Skin epidermis (tissue), 12 donors: Measurements from ENCODE around the gene CEP97.
"Not testable (repeated sequence)": the region's sequence is repeated elsewhere in the genome, so short reads cannot be mapped to it uniquely, and the experiment has no call there.

ENCODE experiments used
- H3K27ac ChIP-seq, 21 experiments: fragments of 200-600 bp; sonication (generic) in 11 of 21; one replicate each; pipeline ENCODE4 v1.5.0; 2020; ENCODE audit warnings: mild to moderate bottlenecking in 3 of 21, inconsistent platforms in 2 of 21, moderate library complexity in 2 of 21
- H3K4me3 ChIP-seq, 7 experiments: fragments of 200-600 bp; sonication (generic) in 2 of 7; one replicate each; pipeline ENCODE4 v1.5.0; 2020; ENCODE audit warnings: inconsistent platforms in 2 of 7, mild to moderate bottlenecking in 2 of 7, moderate library complexity in 1 of 7

CEP97 gene

GRCh38 chr3:101745934-101746333 is 21.5 kb downstream of the CEP97 start:
- not testable (repeated sequence) for H3K27ac ChIP-seq, H3K4me3 ChIP-seq

DNA sequence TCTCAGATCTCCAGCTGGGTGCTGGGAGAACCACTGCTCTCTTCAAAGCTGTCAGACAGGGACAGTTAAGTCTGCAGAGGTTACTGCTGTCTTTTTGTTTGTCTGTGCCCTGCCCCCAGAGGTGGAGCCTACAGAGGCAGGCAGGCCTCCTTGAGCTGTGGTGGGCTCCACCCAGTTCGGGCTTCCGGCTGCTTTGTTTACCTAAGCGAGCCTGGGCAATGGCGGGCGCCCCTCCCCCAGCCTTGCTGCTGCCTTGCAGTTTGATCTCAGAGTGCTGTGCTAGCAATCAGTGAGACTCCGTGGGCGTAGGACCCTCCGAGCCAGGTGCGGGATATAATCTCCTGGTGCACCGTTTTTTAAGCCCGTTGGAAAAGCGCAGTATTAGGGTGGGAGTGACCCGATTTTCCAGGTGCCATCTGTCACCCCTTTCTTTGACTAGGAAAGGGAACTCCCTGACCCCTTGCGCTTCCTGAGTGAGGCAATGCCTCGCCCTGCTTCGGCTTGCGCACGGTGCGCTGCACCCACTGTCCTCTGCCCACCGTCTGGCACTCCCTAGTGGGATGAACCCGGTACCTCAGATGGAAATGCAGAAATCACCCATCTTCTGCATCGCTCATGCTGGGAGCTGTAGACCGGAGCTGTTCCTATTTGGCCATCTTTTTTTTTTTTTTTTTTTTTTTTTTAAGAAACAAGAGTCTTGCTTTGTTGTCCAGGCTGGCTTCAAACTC is 29.1 kb downstream of the CEP97 start:
- H3K27ac ChIP-seq, H3K4me3 ChIP-seq: not testable (repeated sequence)

- no peak overlapping the region for H3K4me3 ChIP-seq
- H3K27ac ChIP-seq = no peak overlapping the region
Observed at GRCh38 chr3:101758224-101758623, 33.8 kb downstream of the CEP97 start.

GRCh38 chr3:101762041-101762646 is 37.7 kb downstream of the CEP97 start:
- Histone ChIP-seq H3K27ac (no peak overlapping the region), H3K4me3 (no peak overlapping the region)

DNA sequence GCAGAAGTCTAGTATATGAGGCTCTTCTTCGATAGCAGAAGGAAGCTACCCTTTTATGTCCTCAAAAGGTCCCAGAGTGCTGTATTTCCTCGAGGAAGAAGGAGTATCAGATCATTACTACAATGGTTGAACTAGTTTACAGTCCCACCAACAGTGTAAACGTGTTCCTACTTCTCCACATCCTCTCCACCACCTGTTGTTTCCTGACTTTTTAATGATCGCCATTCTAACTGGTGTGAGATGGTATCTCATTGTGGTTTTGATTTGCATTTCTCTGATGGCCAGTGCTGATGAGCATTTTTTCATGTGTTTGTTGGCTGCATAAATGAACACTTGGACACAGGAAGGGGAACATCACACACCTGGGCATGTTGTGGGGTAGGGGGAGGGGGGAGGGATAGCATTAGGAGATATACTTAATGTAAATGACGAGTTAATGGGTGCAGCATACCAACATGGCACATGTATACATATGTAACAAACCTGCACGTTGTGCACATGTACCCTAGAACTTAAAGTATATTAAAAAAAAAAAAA is 53.4 kb downstream of the CEP97 start:
- H3K27ac ChIP-seq = peak overlapping the region in 2 of 21 experiments; percentile 82 to 87
- H3K4me3 ChIP-seq = not testable (repeated sequence)

DNA sequence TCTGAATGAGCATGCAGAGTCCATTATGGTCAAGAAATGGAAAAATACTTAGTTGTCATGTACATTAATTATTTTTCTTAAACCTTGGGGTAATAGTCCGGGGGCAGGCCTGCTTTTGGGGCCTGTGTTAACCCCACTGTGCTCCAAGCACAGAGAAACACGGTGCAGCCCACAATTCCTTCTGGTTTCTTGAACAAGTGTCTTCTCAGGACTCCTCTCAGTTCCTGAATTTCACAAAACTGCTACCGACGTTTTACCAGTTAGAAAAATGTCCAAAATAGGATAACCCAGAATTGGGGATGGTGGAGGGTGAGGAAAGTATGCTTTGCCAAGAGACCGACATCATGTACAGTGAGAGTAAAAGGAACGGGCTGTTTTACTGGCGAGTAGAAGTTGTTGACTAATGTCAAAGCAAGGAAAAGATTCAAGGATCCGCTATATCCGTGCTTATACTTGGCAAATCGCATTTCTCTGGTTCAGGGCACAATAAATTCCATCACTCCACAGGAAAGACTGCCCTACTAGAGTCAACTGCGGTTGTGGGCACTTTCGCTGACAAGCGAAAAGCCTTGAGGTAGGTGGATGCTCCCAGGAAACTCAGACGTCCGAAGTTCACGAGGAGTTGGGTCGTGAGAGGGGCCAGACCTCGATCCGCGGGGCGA is 54.1 kb downstream of the CEP97 start:
- H3K27ac ChIP-seq = peak overlapping the region in 20 of 21 experiments; percentile 58 to 92 (median 82)
- H3K4me3 ChIP-seq = peak overlapping the region; percentile 57 to 94 (median 71)

- peak within 1 kb of the TSS; percentile 47 to 92 (median 82) for H3K27ac ChIP-seq
- peak within 1 kb of the TSS; percentile 57 to 94 (median 71) for H3K4me3 ChIP-seq
Observed at GRCh38 chr3:101779047-101779821, 54.8 kb downstream of the CEP97 start, which contains the start of gene NXPE3. TSS of gene NXPE3 (plus strand) at chr3:101779211. CDS start at chr3:101785597, 6,386 bp downstream.

DNA sequence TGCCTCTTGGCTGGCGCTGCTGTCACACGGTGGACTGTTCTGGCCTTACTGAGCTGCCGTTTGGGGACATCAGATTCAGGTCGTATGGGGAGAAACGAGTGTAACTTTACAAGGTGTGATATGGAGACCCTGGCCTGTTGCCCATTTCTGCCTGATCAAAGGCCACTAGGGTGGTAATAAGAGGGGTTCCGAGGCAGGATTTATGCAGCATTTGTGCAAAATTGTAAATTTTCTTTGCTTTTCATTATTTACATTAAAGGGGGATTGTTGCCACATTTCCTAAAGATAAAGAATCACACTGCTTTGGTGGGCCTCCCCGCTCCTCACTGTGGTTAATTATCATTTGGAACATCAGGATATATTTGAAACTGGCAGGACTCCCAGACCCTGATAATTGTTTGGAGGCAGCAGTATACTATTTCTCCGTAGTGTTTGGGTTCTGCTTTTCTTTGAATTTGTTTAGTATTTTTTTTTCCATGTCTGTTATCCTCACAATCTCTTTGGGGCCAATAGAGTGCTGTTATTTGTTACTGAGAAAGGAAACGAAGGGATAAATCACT is 55.5 kb downstream of the CEP97 start:
- H3K27ac ChIP-seq = peak overlapping the region in 14 of 21 experiments; percentile 66 to 92 (median 82)
- peak overlapping the region; percentile 57 to 94 (median 71) for H3K4me3 ChIP-seq

DNA sequence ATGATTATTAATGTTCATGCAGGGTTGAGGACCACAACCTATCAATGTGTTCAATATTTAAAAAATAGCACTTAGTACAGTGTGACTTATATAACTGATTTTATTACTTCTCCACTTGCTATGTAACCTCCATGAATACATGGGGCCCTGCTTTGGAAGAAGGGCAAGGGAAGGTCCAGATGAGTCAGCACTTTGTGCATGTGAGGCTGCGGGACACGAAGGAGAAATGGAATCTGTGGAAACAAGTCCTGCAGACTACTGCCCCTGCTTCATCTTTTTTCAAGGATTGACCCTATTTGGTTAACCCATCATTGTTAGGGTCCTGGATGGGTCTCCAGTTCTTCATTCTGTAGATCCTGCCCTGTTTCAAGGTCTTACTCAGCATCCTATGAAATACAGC is 56.2 kb downstream of the CEP97 start:
- Histone ChIP-seq H3K27ac (peak overlapping the region in 2 of 21 experiments; percentile 12), H3K4me3 (no peak overlapping the region)

DNA sequence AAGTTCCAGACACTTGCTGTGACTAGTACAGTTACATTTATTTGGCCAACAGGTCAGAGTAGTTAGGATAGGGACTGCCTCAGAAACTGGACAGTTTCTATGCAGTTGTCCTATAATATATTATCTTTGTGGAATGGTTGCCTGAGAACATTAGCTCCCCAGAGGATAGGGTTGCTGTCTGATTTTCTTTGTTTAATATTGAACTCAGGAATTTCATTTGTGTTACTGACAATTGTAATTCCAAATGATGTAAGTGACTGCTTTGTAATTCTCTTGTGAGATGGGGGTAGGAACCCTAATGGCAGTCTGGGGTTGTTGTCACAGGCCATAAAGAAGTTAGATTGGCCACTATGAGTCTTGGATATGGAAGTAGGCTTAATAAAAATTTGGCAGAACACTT is 56.8 kb downstream of the CEP97 start:
- Histone ChIP-seq H3K27ac (peak overlapping the region in 1 of 21 experiments; percentile 12), H3K4me3 (no peak overlapping the region)

DNA sequence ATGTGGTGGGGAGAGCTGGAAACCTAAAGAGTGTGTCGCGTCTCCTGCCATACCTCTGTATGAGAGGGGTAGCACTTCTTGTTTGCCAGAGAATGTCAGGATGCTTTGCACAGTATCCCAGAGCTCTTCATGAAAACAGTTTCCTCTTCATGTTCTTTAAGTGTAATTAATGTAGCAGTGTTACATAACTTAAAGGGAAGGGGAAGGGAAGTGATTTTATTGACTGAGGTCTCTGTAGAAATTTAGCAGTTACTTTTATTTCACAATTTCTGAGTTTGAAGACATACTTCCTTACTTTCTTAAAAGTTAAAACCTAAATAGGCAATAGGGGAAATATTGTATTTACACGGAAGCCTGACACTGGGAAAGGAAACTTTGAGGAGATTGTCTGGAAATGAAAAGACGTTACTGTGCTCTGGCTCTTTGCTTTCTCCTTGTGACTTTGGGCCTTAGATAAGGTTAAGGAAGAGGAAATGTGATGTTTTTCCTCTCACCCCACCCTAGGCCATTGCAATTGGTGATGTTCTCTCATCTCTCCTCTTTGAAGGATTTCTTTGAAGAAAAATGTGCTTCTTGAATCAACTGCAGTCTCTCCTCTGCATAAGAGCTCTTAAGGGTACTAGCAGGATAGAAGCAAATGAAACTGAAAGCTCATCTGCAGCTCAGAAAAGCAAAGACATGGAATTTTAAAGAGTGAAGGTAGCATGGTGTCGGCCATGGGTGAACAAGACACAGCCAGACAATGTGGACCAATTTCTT is 60.6 kb downstream of the CEP97 start:
- Histone ChIP-seq H3K27ac (peak overlapping the region in 12 of 21 experiments; percentile 0 to 64 (median 36)), H3K4me3 (no peak overlapping the region)

GRCh38 chr3:101791778-101792177 is 67.4 kb downstream of the CEP97 start:
- no peak overlapping the region for H3K27ac ChIP-seq
- no peak overlapping the region for H3K4me3 ChIP-seq

GRCh38 chr3:101796077-101796680 is 71.8 kb downstream of the CEP97 start:
- Histone ChIP-seq H3K4me3 (no peak overlapping the region), H3K27ac (no peak overlapping the region)

DNA sequence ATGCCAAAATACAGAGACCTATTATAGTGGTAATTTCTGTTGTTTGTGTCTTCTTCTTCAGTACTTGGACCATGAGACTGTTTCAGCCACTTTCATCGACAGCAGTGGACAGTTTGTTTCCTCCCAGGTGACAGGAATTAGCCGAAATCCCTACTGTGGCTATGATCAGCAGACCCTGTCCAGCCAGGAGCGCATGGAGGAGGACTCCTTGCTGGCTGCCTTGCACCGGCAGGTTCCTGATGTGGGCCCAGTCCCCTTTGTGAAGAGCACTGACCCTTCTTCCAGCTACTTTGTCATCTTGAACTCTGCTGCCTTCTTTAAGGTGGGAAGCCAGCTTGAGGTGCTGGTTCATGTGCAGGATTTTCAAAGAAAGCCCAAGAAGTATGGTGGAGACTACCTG is 76.8 kb downstream of the CEP97 start:
- H3K4me3 ChIP-seq = no peak overlapping the region

GRCh38 chr3:101802179-101802578 is 77.8 kb downstream of the CEP97 start:
- Histone ChIP-seq H3K27ac (no peak overlapping the region), H3K4me3 (no peak overlapping the region)

More for the DNA sequence above, 76.8 kb downstream of the CEP97 start:
- H3K27ac ChIP-seq = no peak overlapping the region

DNA sequence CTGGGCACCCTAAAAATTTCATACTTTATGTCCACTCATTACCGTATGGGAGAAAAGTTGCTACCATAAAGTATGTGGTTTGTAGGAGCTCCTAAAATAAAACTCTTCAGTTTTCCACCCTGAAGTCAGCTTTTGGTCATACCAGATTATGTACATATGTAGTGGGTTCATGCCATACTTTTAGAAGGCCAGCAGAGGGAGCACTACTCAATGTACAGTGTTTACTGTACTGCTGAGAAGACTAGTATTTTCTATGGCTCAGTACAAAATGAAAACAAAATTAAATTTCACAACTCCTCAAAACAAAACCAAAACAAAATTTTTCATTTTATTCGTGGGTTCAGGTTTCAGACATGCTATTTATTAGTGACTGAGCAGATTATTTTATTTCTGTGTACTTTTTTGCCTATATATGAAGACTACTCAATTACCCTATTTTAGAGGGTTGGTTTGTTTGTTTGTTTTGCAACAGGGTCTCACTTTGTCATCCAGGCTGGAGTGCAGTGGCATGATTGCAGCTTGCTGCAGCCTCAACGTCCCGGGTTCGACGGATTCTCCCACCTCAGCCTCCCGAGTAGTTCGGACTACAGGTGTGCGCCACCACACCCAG is 78.9 kb downstream of the CEP97 start:
- no peak overlapping the region for H3K4me3 ChIP-seq
- H3K27ac ChIP-seq = peak overlapping the region in 1 of 21 experiments; percentile 26

- no peak overlapping the region for H3K27ac ChIP-seq
- no peak overlapping the region for H3K4me3 ChIP-seq
Observed at GRCh38 chr3:101803939-101804338, 79.5 kb downstream of the CEP97 start.

GRCh38 chr3:101806491-101806890 is 82.1 kb downstream of the CEP97 start:
- no peak overlapping the region for H3K4me3 ChIP-seq
- no peak overlapping the region for H3K27ac ChIP-seq
